ENCODE results near the gene VWA7.

Gene VWA7

GRCh38 chr6:31729979-31730630 is 47.0 kb downstream of the VWA7 start:
- DNase-seq (ENCODE audit: low spot score): peak; percentile 69

GRCh38 chr6:31729515-31729978 is 47.6 kb downstream of the VWA7 start:
- peak; percentile 82 for DNase-seq (ENCODE audit: low spot score)

GRCh38 chr6:31728767-31729514 is 48.2 kb downstream of the VWA7 start, which contains the start of gene DDAH2:
Gene DDAH2, minus strand, starts transcription at chr6:31729299. Its CDS starts 138 bp downstream, at chr6:31729161.
- DNase-seq (ENCODE audit: low spot score): no peak

GRCh38 chr6:31727717-31728671 is 49.1 kb downstream of the VWA7 start:
- DNase-seq (ENCODE audit: low spot score): no peak

GRCh38 chr6:31727034-31727716 is 50.0 kb downstream of the VWA7 start:
- no peak for DNase-seq (ENCODE audit: low spot score)

GRCh38 chr6:31725502-31726350 is 51.4 kb downstream of the VWA7 start:
- no peak for DNase-seq (ENCODE audit: low spot score)

GRCh38 chr6:31723980-31724691 is 53.0 kb downstream of the VWA7 start:
- DNase-seq (ENCODE audit: low spot score): no peak

GRCh38 chr6:31723245-31723979 is 53.7 kb downstream of the VWA7 start, which contains the start of gene MPIG6B:
Gene MPIG6B, plus strand, starts transcription at chr6:31723373. Its CDS starts 11 bp downstream, at chr6:31723384.
- DNase-seq (ENCODE audit: low spot score): no peak

- no peak for DNase-seq (ENCODE audit: low spot score)
Measured at GRCh38 chr6:31722173-31722572, 55.0 kb downstream of the VWA7 start.

GRCh38 chr6:31721351-31722020 is 55.6 kb downstream of the VWA7 start, which contains the start of gene LY6G6C:
Gene LY6G6C, minus strand, starts transcription at chr6:31721746. Its CDS starts 67 bp downstream, at chr6:31721679.
- DNase-seq (ENCODE audit: low spot score): no peak

- no peak for DNase-seq (ENCODE audit: low spot score)
Measured at GRCh38 chr6:31720196-31720770, 56.8 kb downstream of the VWA7 start.

- no peak for DNase-seq (ENCODE audit: low spot score)
Measured at GRCh38 chr6:31719001-31719400, 58.1 kb downstream of the VWA7 start.

GRCh38 chr6:31718265-31718664 is 58.9 kb downstream of the VWA7 start:
- DNase-seq (ENCODE audit: low spot score): no peak

GRCh38 chr6:31717499-31718222 is 59.5 kb downstream of the VWA7 start:
- no peak for DNase-seq (ENCODE audit: low spot score)
